ENCODE data around the gene SLX4IP.

GRCh38 chr20:10632721-10633509, 197.8 kb downstream of the SLX4IP start:
- TF ChIP-seq RAD21 (IDR thresholded peaks at IDR 0.05; ENCODE audit: low read depth), result no peak
- no peak for TF ChIP-seq TCF12 (IDR thresholded peaks at IDR 0.05; ENCODE audit: low read depth)
- TF ChIP-seq EP300 (IDR thresholded peaks at IDR 0.05; ENCODE audit: borderline replicate concordance), result no peak
- TF ChIP-seq MAX (IDR thresholded peaks at IDR 0.05), result no peak
- no peak for TF ChIP-seq USF1 (IDR thresholded peaks at IDR 0.05)
- no peak for TF ChIP-seq REST (IDR thresholded peaks at IDR 0.05; ENCODE audit: low read depth)
